Measurements from ENCODE around the gene GNAQ.
"Not testable (repeated sequence)": the region's sequence is repeated elsewhere in the genome, so short reads cannot be mapped to it uniquely, and the experiment has no call there.

GNAQ gene

GRCh38 chr9:78062710-78063109, 31.1 kb upstream of the GNAQ start:
- TF ChIP-seq CTCF (IDR thresholded peaks at IDR 0.05; ENCODE audit: low read depth, low read length), result no peak
- H3K4me3 ChIP-seq (replicated peaks in 1 of 2; ENCODE audit: low read depth in 2 of 2, low read length in 2 of 2), result no peak overlapping the region
- DNase-seq (ENCODE audit: low read depth in 2 of 2), result no peak

DNA sequence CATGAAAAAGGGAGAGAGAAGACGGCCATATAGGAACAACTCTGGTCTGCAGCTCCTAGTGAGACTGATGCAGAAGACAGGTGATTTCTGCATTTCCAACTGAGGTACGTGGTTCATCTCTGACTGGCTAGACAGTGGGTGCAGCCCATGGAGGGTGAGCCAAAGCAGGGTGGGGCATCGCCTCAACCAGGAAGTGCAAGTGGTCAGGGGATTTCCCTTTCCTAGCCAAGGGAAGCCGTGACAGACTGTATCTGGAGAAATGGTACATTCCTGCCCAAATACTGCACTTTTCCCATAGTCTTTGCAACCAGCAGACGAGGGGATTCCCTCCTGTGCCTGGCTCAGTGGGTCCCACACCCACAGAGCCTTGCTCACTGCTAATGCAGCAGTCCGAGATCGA, 22.6 kb upstream of the GNAQ start:
- not testable (repeated sequence) for DNase-seq (ENCODE audit: low read depth in 2 of 2); H3K4me3 ChIP-seq (replicated peaks in 1 of 2; ENCODE audit: low read depth in 2 of 2, low read length in 2 of 2)

GRCh38 chr9:78053627-78054026, 22.0 kb upstream of the GNAQ start:
- DNase-seq (ENCODE audit: low read depth in 2 of 2), result no peak
- no peak for TF ChIP-seq CTCF (IDR thresholded peaks at IDR 0.05; ENCODE audit: low read depth, low read length)
- no peak overlapping the region for H3K4me3 ChIP-seq (replicated peaks in 1 of 2; ENCODE audit: low read depth in 2 of 2, low read length in 2 of 2)

DNA sequence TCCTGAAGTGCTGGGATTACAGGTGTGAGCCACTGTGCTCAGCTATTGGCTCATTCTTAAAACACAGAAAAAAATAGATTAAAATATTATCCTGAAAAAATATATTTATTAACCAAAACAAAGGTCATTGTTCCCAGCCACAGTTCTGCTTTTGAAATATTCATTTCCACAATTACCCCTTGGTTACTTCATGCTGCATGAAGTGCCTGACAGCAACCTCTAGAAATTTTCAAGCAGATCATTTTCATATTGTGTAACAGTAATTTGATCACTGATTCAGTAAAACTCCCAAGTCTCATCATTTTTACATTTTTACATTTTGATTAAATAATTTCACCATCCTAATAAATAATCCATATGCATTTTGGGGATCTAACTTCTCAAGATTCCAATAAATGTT, 18.8 kb upstream of the GNAQ start:
- no peak for TF ChIP-seq CTCF (IDR thresholded peaks at IDR 0.05; ENCODE audit: low read depth, low read length)
- H3K4me3 ChIP-seq (replicated peaks in 1 of 2; ENCODE audit: low read depth in 2 of 2, low read length in 2 of 2), result no peak overlapping the region
- no peak for DNase-seq (ENCODE audit: low read depth in 2 of 2)

GRCh38 chr9:78049484-78049883, 17.9 kb upstream of the GNAQ start:
- TF ChIP-seq CTCF (IDR thresholded peaks at IDR 0.05; ENCODE audit: low read depth, low read length), result no peak
- no peak for DNase-seq (ENCODE audit: low read depth in 2 of 2)
- H3K4me3 ChIP-seq (replicated peaks in 1 of 2; ENCODE audit: low read depth in 2 of 2, low read length in 2 of 2), result no peak overlapping the region

GRCh38 chr9:78047106-78047505, 15.5 kb upstream of the GNAQ start:
- no peak for DNase-seq (ENCODE audit: low read depth in 2 of 2)
- H3K4me3 ChIP-seq (replicated peaks in 1 of 2; ENCODE audit: low read depth in 2 of 2, low read length in 2 of 2), result no peak overlapping the region
- no peak for TF ChIP-seq CTCF (IDR thresholded peaks at IDR 0.05; ENCODE audit: low read depth, low read length)

GRCh38 chr9:78046112-78046511, 14.5 kb upstream of the GNAQ start:
- no peak for DNase-seq (ENCODE audit: low read depth in 2 of 2)
- no peak for TF ChIP-seq CTCF (IDR thresholded peaks at IDR 0.05; ENCODE audit: low read depth, low read length)
- no peak overlapping the region for H3K4me3 ChIP-seq (replicated peaks in 1 of 2; ENCODE audit: low read depth in 2 of 2, low read length in 2 of 2)
